NCI-H774 (cell line): ENCODE results near the gene DAD1.
"Not testable (repeated sequence)": the region's sequence is repeated elsewhere in the genome, so short reads cannot be mapped to it uniquely, and the experiment has no call there.

Experiments used
- DNase-seq: peaks from one replicate; lab custom pipeline; 2025; lab: John Stamatoyannopoulos, UW

DAD1 gene

DNA sequence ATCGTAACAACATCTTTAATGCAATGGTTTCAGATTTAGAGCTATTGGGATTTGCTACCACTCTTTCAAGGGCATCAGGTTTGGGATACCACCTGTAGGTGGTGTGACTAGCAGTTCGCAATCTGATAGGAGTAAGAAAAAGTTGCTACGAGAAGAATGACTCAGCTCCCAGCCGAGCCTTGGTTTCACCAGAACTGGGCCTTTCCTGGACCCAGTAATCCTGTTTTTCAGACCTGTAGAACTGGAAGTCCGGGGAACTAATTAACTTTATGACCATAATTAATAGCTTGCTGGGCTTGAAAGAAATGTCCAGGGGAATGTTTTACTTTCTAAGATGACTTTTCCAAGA is 9.8 kb upstream of the DAD1 start:
- DNase-seq = no peak

DNA sequence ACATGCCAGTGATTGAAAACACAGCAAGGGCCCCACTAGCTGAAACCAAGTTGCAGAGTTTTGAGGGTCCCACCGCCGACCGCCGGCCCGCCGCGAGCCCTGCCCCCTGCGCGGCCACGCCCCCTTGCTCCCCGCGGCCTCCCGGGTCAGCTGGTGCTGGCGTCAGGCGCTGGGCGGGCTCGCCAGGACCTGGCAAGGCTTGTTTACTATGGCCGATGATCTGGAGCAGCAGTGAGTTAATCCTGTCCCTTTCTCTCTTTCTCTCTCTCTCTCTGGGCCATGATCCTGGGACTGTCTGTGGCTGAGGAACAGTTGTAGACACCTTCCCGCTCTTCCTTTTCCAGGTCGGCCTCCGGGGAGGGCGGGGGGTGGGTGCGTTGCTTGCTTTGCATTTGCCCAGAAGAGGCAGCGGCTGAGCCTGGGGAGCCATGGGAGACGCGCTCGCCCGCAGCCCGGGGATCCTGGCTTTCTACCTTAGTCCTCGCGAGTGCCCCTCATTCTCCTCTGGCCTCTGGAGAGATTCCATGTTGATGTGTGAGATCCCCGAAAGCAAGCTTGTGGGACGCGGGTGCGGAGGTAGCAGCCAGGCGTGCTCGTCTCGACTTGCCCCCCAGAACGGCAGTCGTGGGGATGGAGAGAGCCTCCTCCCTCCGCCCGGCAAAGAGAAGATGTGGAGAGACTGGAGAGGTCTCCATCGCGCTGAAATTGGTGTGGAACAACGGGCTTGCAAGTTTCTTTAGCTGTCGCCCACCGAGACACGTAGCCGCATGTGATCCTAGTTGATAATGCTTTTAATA is 9.3 kb upstream of the DAD1 start, which contains the start of gene ABHD4:
TSS of gene ABHD4 (plus strand) at position 202 of the 797 bp plus-strand sequence. CDS start at position 209, 7 bp downstream.
- peak; percentile 57 for DNase-seq

DNA sequence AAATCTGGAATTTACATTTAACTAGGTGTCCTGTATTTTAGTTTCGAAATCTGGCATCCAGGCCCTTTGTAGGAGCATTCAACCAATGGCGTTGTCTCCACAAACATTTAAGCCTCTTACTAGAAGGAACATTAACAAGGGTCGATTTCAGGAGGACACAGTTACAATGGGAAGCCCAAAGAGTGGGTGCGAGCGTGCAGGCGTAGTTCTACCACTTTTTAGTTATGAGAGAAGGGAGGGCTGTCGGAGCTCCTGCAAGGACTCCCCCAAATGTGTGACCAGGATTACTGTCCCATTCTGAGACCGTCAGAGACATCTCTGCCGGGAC is 8.7 kb upstream of the DAD1 start:
- no peak for DNase-seq

DNA sequence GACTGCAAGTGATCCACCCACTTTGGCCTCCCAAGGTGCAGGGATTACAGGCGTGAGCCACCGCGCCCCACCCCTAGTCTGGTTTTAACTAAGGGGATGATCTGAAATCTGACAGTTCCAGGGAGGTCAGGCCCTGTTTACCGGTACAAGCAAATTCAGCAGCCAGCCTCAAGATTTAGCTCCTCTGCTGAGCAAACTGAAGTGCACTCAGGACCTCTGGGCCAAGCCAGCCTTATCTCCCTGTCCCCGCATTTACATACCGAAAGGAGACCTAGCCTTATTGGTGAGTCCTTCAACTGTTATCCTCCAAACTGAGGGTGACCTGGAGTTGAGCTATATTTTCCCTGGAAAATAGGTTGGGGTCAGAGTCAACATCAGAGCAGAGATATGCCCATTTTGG is 8.2 kb upstream of the DAD1 start:
- DNase-seq = no peak

DNA sequence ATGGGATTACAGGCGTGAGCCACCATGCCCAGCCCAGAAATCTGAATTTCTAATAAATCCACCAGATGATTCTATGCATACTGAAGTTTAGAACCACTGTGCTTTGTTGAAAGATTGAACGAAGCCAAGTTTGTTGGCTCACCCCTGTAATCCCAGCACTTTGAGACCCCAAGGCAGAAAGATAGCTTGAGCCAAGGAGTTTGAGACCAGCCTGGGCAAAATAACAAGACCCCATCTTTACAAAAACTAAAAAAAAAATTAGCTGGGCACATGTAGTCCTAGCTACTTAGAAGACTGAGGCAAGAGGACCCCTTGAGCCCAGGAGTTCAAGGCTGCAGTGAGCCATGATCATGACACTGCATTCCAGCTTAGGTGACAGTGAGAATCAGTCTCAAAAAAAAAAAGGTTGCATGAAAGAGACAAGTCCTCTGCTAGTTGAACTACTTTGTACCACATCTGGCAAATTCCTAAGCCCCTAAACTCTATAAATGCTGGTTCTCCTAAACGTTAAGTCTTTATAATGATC is 7.4 kb upstream of the DAD1 start:
- DNase-seq = no peak

DNA sequence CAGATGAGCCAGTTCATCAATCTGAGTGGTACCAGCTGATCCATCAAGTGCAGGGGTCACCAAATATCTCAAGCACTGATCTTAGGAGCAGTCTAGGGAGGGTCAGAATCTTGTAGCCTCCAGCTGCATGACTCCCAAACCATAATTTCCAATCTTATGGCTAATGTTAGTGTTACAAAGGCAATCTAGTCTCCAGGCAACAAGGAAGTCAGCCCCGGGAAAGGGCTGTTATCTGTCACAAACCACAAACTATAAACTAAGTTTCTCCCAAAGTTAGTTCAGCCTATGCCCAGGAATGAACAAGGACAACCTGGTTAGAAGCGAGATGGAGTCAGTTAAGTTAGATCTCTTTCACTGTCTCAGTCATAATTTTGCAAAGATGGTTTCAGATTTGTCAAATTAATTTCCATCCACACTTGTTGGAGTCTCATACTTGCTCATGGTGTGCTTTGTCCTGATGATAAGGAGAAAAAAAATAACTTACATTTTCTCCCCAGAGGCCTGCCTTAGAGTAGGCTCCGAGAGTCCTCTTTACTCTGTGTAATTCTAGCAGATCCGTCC is 5.2 kb upstream of the DAD1 start:
- DNase-seq = no peak

DNA sequence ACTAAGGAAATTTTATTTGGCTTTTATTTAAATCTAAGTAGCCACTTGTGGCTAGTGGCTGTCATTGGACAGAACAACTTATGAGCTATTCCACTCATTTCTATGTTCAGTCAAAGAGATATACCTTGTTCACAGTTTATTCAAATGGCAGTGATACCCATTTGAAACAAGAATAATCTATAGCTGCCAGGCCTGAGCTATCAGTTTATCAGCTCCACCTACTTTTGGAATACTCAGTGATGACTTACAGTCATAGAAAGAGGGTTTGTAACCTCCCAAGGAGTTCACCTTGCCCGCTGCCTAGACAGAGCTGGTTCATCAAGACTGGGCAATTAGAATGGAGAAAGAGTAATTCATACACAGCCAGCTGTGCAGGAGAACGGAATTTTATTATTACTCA is 4.6 kb upstream of the DAD1 start:
- DNase-seq = no peak

DNA sequence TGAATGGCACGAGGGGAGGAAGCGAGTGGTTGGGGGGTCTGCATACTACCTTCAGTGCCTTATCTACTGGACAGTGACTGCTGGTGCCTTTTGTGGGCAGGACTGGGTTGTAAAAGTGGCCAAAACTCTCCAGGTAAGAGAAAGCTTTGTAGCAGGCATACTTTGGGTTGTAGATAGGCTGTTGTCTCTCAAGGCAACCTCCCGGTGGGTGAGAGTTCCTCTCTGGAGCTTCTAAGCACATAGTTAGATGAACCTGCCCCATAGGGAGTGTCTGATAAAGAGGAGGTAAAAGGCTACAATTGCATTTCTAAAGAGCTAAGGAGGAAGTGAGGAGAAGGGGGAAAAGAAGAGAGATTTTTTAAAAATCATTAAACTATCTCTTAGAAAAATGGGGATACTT is 4.2 kb upstream of the DAD1 start:
- no peak for DNase-seq

DNA sequence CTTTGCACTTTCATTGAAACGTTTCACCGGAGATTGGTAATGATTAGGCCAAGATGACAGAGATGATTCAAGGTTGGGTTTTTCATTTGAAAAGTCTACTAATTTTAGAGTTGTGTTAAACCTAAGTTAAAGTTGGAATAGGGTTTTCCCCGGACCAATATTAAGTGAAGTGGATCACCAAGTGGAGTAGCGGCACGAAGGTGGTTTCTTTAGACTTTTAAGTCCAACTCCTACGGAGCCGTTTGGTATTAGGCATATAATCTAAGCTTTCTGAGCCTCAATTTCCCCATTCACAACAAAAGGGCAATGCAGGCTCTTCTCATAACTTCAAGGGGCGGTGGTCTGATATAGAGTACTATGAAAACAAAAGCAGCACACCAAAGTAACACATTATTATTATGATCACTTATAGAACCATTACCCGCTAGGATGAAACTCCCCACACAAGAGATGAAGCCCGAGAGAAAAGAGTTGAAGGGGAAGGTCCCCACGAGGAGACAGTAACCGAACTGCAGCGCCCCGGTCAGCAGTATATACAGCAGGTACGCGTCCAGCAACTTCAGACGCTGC is 413 bp downstream of the DAD1 start:
- no peak for DNase-seq

DNA sequence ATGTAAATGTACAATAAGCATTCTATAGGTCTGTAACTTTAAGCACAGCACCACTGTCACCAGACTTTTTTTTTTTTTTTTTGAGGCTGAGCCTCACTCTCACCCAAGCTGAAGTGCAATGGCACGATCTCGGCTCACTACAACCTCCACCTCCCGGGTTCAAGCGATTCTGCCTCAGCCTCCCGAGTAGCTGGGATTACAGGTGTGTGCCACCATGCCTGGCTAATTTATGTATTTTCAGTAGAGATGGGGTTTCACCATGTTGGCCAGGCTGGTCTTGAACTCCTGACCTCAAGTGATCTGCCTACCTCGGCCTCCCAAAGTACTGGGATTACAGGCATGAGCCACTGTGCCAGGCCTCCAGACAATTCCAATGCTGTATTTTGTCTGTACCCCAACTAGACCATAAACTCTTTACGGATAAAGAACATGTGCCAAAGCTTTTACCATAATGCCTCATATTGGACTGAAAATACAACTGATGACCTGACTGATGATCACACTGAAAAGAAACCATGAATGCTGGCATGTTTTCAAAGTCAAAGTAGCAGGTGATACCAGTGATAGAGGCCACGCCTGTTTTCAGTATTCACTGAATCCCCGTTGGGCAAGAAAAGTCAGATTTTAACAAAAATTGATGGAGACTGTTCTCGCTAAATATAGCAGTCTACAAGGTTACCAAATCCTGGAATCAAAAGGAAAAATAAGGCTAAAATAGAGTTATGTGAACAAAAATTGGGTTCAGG is 1.2 kb downstream of the DAD1 start:
- not testable (repeated sequence) for DNase-seq

DNA sequence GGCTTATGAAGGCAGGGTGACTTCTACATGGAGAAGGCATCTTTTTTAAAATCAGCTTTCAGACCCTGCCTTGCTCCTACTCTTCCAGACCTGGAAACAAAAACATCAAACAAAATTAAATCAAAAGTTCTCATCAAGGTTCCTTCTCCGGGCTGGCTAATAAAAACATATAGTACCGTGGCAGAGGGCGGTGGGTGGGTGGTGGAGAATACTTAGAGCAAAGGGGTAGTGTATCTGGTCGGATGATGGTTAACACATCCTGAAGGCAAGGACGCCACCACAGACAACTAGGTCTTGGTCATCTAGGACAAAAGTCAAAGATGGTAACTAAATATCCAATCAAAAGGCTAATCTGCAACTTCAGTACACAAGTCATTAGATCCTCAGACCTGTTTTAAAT is 1.8 kb downstream of the DAD1 start:
- DNase-seq = no peak

DNA sequence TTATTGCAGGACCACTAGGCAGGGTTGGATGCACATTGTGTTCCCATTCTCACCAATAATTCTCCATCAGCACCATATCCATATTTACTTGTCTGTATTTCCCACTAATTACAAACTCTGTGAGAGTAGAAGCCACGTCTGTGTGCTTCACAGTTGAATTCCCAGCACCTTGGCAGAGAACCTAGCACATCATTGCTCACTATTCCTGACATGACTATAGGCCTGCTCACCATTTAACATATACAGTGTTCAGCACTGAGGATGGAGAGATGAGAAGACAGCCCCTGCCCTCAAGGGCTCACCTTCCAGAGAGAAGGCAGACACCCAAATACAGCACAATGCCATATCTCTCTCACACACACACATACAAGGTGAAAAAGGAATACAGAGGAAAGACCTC is 5.0 kb downstream of the DAD1 start:
- no peak for DNase-seq

DNA sequence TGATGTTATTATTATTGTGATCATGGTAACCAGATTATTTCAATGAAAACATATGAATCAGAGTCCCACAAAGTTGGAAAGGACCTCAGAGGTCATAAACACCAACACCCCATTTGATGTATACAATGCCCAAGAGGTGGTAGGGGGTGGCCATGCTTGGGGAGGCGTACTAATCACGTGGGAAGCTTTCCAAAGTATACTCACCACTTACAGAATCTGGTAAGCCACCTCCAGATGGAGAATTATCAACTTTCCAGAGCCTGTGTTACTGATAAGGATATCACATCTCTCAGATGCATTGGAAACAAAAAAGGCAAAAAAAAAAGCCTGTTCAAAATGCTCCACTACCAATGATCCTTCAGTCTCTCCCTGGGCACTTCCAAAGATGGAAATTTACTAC is 8.4 kb downstream of the DAD1 start:
- no peak for DNase-seq

DNA sequence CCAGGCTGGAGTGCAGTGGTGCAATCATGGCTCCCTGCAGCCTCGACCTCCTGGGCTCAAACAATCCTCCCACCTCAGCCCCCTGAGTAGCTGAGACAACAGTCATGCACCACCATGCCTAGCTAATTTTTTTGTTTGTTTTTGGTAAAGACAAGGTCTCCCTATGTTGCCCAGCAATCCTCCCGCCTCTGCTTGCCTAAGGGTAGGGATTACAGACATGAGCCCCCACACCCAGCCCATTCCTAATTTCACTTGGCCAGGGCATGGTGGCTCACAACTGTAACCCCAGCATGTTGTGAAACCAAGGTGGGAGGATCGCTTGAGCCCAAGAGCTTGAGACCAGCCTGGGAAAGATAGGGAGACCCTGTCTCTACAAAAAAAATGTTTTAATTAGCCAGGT is 9.1 kb downstream of the DAD1 start:
- DNase-seq = no peak

DNA sequence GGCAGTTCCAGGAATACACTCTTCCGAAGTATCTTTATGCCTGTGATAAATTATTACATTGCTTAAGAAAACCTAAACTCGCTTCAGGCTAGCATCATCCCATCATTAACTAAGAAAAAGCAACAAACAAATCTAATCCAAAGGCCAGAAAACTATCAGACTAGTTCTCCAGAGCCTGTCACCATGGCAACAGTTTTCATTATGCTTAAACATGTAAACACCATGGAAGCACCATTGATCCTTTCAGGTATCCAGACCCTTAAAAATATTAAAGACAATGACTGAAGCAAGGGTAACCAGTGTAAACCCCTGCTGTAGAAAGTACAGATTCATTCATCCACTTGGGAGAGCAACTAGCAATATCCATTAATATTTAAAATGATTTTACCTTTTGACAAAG is 9.8 kb downstream of the DAD1 start:
- no peak for DNase-seq

DNA sequence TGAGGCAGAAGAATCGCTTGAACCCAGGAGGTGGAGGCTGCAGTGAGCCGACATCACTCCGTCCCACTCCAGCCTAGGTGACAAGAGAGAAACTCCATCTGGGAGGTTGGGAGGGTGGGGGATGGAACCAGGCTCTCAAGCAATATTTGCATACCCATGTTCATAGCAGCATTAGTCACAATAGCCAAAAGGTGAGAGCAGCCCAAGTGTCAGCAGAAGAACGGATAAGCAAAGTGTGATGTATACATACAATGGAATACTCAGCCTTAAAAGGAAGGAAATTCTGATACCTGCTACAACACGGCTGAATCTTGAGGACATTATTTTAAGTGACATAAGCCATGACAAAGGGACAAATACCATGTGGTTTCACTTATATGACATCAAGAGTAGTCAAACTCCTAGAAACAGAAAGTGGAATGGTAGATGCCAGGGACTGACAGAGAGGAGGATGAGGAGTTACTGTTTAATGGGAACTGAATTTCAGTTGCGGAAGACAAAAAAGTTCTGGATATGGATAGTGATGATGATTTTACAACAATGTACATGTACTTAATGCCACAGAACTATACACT is 11.6 kb downstream of the DAD1 start:
- DNase-seq = no peak

DNA sequence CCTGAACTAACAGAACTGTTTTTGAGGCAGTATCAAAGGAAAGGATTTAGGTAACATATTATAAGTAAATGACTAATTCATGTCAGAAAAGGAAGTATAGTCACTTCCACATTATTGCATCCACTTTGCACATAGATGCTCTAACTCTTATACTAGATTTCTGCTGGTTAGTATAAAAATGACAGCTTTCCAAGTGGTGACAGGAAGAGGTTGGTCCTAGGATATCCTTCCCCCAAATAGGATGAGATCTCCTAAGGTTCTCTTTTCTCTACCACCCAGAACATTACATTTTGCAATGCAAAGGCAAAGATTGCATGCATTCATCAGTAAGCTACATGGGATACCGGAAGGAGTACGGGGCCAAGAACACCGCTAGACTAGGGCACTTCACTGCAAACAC is 15.2 kb downstream of the DAD1 start:
- DNase-seq = no peak

DNA sequence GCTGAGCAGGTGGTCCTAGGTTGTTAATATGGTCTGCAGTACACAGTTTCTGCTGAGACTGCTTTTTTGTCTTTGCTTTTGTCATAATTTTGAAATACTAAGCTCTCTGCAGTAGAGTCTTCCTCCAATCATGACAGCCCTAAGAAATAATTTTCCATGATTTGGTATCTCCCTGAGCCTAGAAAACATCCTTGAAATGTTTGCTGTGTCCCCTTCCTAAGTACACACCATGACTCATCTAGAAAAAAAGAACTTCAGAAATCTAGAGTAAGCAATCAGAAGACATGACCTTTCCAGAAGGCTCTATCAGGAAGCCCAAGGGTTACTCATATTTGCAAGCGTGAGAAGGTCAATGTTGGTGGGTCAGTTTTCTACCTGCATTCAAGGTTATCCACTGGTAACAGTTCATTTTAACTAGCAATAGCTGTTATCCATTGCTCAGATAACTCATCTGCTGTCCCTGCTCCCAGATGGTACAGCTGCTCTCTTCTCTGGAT is 16.4 kb downstream of the DAD1 start:
- DNase-seq = no peak

DNA sequence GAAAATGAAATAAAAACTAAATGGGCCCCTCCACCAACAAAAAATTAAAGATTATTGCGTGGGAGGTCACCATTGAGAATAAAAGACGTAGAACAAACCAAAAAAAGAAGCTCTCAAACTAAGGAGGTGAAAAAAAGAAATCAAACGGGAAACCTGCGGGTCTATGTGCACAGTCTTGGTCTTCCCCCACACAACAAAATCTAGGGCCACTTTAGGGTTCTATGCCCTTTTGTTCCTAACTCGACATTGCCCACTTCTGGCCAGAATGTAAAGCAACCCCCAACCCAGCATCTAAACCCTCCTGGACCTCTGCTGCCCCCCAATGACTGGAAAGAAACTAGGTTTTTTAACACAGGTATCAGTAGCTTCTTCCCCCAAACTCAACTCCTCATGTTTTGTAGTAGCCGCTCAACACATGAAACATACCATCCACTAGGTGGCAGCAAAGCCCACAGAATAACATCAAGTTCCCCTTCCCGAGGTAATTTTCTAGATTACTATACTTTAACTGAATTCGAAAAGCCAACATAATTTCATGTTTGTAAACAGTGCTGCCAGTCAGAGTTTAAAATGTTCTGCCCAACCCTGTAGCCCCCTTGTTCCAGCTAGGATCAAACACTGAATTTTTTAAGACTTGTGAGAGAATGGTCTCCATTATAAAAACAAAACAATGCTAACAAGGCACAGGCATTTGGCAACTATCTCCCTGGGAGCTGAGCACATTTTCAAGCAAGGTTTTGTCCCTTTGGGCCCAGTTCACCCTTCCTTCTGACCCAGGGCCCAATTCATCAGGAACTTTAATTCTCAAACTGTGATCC is 18.7 kb downstream of the DAD1 start:
- peak; percentile 38 for DNase-seq

DNA sequence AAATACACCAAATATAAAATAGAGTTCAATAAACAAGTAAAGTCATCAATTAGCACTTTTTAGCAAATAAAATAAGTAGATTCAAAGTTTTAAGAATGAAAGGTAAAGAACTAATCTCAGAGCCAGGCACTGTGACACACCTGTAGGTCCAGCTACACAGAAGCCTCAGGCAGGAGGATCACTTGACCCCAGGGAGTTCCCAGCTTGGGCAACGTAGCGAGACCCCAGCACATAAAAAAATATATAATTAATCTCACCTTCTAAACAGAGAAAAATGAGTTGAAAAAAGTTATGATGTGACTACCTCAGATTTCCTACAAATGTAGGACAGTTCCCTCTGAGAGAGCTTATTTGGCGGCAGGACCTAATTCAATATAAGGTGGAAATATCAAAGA is 19.3 kb downstream of the DAD1 start:
- DNase-seq = no peak

DNA sequence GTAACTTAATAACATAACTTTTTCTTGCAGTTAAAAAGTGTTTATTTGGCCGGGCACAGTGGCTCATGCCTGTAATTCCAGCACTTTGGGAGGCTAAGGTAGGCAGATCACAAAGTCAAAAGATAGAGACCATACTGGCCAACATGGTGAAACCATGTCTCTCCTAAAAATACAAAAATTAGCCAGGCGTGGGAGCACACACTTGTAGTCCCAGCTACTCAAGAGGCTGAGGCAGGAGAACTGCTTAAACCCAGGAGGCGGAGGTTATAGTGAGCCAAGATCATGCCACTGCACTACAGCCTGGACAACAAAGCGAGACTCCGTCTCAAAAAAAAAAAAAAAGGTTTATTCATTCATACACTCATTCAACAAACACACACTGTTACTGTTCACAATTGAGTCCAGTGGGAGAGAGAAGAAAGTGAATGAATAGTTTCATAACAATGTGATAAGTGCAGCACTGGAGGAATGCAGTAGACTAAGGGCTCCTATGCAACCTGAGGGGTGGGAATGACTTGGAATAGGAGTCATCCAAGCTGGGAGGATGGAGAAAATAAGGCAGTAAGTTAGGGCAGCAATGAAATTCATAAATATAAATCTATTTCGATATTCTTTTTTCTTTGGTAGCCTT is 19.8 kb downstream of the DAD1 start:
- DNase-seq = no peak
